SK-N-SH treated with all-trans-retinoic acid at 6 μM for 48 hours (cell line): ENCODE data around the gene ILK.

ENCODE experiments used
- ARNTL ChIP-seq: fragments of 450-650 bp; formaldehyde crosslinking; IDR thresholded peaks from 2 replicates; pipeline ENCODE4 v1.5.0; 2020; ENCODE audit warnings: low read depth, mild to moderate bottlenecking, moderate library complexity, borderline replicate concordance
- ISL1 ChIP-seq: fragments of 250-450 bp; sonication (Bioruptor Pico); IDR thresholded peaks from 2 replicates; pipeline ENCODE4 v2.1.2; 2022; ENCODE audit warnings: mild to moderate bottlenecking, moderate library complexity
- OSR1 ChIP-seq: fragments of 250-450 bp; sonication (Bioruptor Pico); IDR thresholded peaks from 2 replicates; pipeline ENCODE4 v1.8.0; 2022; ENCODE audit warnings: moderate library complexity, mild to moderate bottlenecking, inconsistent platforms
- PATZ1 ChIP-seq: fragments of 250-450 bp; sonication (Bioruptor Pico); IDR thresholded peaks from 2 replicates; pipeline ENCODE4 v1.8.0; 2020; ENCODE audit warnings: mild to moderate bottlenecking, moderate library complexity, borderline replicate concordance
- ZFP3 ChIP-seq: fragments of 250-450 bp; sonication (Bioruptor Pico); IDR thresholded peaks from 2 replicates; pipeline ENCODE4 v1.5.0; 2020; ENCODE audit warnings: mild to moderate bottlenecking, moderate library complexity

DNA sequence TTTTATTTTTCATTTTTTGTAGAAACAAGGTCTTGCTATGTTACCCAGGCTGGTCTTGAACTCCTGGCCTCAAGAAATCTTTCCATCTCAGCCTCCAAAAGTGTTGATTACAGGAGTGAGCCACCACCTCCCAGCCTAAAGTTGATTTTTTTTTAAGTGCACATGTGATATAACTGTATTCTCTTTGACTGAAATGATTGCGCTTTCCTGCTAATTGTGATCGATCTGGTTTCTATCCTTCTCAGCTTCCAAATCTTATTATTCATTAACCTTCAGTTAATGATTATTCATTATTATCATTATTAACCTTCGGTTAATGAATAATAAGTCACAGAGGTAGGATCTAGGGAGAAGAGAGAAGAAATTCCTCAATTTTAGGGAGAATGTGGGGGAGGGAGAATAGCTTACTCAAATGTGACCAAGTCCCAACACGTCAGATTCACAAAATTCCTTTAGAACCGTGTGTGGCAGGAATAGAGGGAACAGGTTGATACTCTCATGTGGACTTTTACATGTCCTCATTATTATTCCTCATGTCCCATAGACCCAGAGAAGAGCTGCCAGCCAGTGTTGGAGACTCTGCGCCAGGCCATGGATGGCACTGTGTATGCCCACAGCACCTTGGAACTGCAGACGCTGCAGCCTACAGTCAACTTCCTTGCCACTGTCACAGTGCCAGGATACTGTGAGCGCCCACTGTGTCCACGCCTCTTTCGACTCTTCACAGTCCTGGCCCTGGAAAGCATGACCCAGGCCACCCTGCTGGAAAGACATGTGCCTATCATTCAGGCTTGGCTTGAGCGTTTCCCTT is 47.2 kb upstream of the ILK start:
- no peak for TF ChIP-seq ZFP3 (CRISPR knock-in tag)
- TF ChIP-seq PATZ1 (CRISPR knock-in tag): no peak
- TF ChIP-seq ARNTL: no peak
- no peak for TF ChIP-seq OSR1
- TF ChIP-seq ISL1: no peak
